ENCODE measurements around the gene EHBP1.

DNA sequence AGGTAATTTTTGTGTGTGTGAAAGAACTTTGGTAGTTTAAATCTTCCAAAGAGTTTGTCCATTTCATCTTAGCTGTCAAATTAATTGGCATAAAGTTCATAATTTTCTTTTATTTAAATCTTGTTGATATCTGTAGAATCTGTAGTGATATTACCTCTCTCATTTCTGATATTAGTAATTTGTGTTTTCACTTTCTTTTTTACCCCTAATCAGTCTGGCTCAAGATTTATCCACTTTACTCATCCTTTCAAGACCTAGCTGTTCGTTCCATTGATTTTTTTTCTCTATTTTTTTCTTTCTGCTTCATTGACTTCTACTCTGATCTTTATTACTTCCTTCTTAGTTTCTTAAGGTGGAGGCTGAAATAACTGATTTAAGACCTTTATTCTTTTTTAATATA, 202.6 kb downstream of the EHBP1 start:
- TF ChIP-seq, protein P1, sequence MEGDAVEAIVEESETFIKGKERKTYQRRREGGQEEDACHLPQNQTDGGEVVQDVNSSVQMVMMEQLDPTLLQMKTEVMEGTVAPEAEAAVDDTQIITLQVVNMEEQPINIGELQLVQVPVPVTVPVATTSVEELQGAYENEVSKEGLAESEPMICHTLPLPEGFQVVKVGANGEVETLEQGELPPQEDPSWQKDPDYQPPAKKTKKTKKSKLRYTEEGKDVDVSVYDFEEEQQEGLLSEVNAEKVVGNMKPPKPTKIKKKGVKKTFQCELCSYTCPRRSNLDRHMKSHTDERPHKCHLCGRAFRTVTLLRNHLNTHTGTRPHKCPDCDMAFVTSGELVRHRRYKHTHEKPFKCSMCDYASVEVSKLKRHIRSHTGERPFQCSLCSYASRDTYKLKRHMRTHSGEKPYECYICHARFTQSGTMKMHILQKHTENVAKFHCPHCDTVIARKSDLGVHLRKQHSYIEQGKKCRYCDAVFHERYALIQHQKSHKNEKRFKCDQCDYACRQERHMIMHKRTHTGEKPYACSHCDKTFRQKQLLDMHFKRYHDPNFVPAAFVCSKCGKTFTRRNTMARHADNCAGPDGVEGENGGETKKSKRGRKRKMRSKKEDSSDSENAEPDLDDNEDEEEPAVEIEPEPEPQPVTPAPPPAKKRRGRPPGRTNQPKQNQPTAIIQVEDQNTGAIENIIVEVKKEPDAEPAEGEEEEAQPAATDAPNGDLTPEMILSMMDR (IDR thresholded peaks at IDR 0.05), result no peak
- TF ChIP-seq EP300 (IDR thresholded peaks at IDR 0.05), result no peak

Data from stomach (tissue), 4 donors.